ENCODE results near the gene VAT1L. TPM values are rescaled to one million over a fixed set of nuclear protein-coding genes. Genes with fewer than 3 reads are reported as not detected.

Gene VAT1L
- total and polyA plus RNA-seq, 10 of the 15 experiments (the other 5 are each of a cell fraction or from before 2014, with no cell fraction given) = 0.06 to 0.18 (median 0.10) TPM; not detected in 5

GRCh38 chr16:77897129-77897437 is 108.7 kb downstream of the VAT1L start:
- TF ChIP-seq RB1 (IDR thresholded peaks at IDR 0.05; ENCODE audit: borderline replicate concordance) (no peak), SRF (IDR thresholded peaks at IDR 0.05; ENCODE audit: low read depth in 2 of 2, low read length in 2 of 2) (no peak), EGR1 (IDR thresholded peaks at IDR 0.05; ENCODE audit: borderline replicate concordance in 1 of 2, low read depth in 2 of 2, low read length in 2 of 2) (no peak), SMARCA5 (IDR thresholded peaks at IDR 0.05) (no peak), RAD51 (IDR thresholded peaks at IDR 0.05) (no peak), CUX1 (IDR thresholded peaks at IDR 0.05; ENCODE audit: insufficient replicate concordance, low read depth, low read length) (no peak), RELB (IDR thresholded peaks at IDR 0.05; ENCODE audit: low read depth) (no peak), E4F1 (IDR thresholded peaks at IDR 0.05; ENCODE audit: borderline replicate concordance, partially characterized antibody) (no peak), FOS (IDR thresholded peaks at IDR 0.05; ENCODE audit: borderline replicate concordance, extremely low read depth, insufficient read length) (no peak), SP1 (IDR thresholded peaks at IDR 0.05; ENCODE audit: low read depth, low read length) (no peak)
- H3K9ac ChIP-seq (ENCODE audit: control insufficient read depth, insufficient read depth, low read length) = no peak overlapping the region
- ATAC-seq = no peak
- no peak for DNase-seq (ENCODE audit: low read depth, low spot score)
- 0% methylated on average over 3 of the region's 3 CpGs for WGBS (ENCODE audit: insufficient coverage, insufficient replicate concordance, low lambda C conversion rate, missing lambda C conversion rate)
- FAIRE-seq = no peak
- no peak overlapping the region for H3K27ac ChIP-seq (ENCODE audit: control insufficient read depth, insufficient read depth)
- H4K20me1 ChIP-seq (ENCODE audit: control insufficient read depth, insufficient read depth) = no peaks in the 10 kb centered on the region
- in situ Hi-C loops (cut with MboI) (no loop called here), intact Hi-C loops (cut with micrococcal nuclease; ENCODE audit: unreplicated experiment) (no loop called here)
- no peak overlapping the region for H3K4me3 ChIP-seq
- ChIA-PET RAD21 (ENCODE audit: unreplicated experiment) (no interaction called here), POLR2A (no interaction called here), SMC1A (ENCODE audit: uncharacterized antibody, unreplicated experiment) (no interaction called here), CTCF (no interaction called here)
- no peak overlapping the region for H3K4me2 ChIP-seq (ENCODE audit: control insufficient read depth, insufficient read depth)
- no peaks in the 10 kb centered on the region for H3K36me3 ChIP-seq (ENCODE audit: control insufficient read depth in 2 of 2, insufficient read depth in 2 of 2, low read length in 1 of 2)
- no peaks in the 10 kb centered on the region for H3K9me3 ChIP-seq (replicated peaks; ENCODE audit: control insufficient read depth, insufficient read depth, low read length)
- no peaks in the 10 kb centered on the region for H3K4me1 ChIP-seq (ENCODE audit: control insufficient read depth, insufficient read depth, low read length)
- no peak overlapping the region for H2AFZ ChIP-seq (ENCODE audit: control insufficient read depth, low read depth, low read length)
- no peaks in the 10 kb centered on the region for H3K79me2 ChIP-seq (ENCODE audit: control insufficient read depth, insufficient read depth, low read length)
- H3K27me3 ChIP-seq (replicated peaks in 1 of 2; ENCODE audit: control insufficient read depth in 2 of 2, insufficient read depth in 2 of 2, low read length in 1 of 2) = no peaks in the 10 kb centered on the region; a peak in 1 of 4 replicates
- no TSS peak for BruUV-seq (replicated peaks)
